Measurements from ENCODE around the gene ZNF101.

- TF ChIP-seq CTCF (conservative IDR thresholded peaks at IDR 0.05; ENCODE audit: low read depth, low read length) = no peak
- TF ChIP-seq EZH2 (IDR thresholded peaks at IDR 0.05; ENCODE audit: borderline replicate concordance, low read depth, low read length, poor library complexity, severe bottlenecking) = no peak
Observed at GRCh38 chr19:19661675-19662251, 6.9 kb upstream of the ZNF101 start.

Measured in A673 (cell line).